PC-9 (cell line): ENCODE data around the gene FRMD8. TPM values are rescaled to one million over a fixed set of nuclear protein-coding genes. Genes with fewer than 3 reads are reported as not detected.

Experiments used
- BruUV-seq: library from RNA; stranded (reverse); fragments of 400-500 nt; replicated peaks from 2 replicates; lab custom pipeline; 2021; lab: Mats Ljungman, UMichigan
- CTCF ChIA-PET: fragments of 300-600 bp; sonication (Branson Sonifier 250); formaldehyde crosslinking; loops from one replicate; lab custom pipeline; 2022; ENCODE audit warnings: antibody characterized with exemption; lab: Charles Lee
- POLR2A ChIA-PET: fragments of 300-600 bp; sonication (Branson Sonifier 250); formaldehyde crosslinking; loops from one replicate; lab custom pipeline; 2022; ENCODE audit warnings: antibody characterized with exemption; ENCODE audit not compliant: unreplicated experiment; lab: Charles Lee
- DNase-seq, 2 experiments: peaks; one replicate each; pipeline versions ENCODE4 v3.0.0 to v3.0.0-alpha.2; 2015 to 2022; ENCODE audit warnings: mixed read lengths in 1 of 2
- H2AFZ ChIP-seq: fragments of 200-600 bp; sonication (generic); 2 replicates; pipeline ENCODE4 v1.8.1; 2017; ENCODE audit warnings: antibody characterized with exemption
- H3F3A ChIP-seq: fragments of 200-600 bp; sonication (generic); 2 replicates; pipeline ENCODE4 v1.8.1; 2017; ENCODE audit warnings: antibody characterized with exemption, mild to moderate bottlenecking, low read depth; ENCODE audit not compliant: insufficient read depth
- H3K27ac ChIP-seq: fragments of 200-600 bp; sonication (generic); 2 replicates; pipeline ENCODE4 v1.6.1; 2016; ENCODE audit warnings: mixed run types
- H3K27me3 ChIP-seq: fragments of 200-600 bp; sonication (generic); 2 replicates; pipeline ENCODE4 v1.6.1; 2016; ENCODE audit warnings: low read depth, mixed run types; ENCODE audit not compliant: insufficient read depth
- H3K36me3 ChIP-seq: fragments of 200-600 bp; sonication (generic); 2 replicates; pipeline ENCODE4 v1.6.1; 2016; ENCODE audit warnings: low read depth, mixed run types
- H3K4me1 ChIP-seq: fragments of 200-600 bp; sonication (generic); replicated peaks from 2 replicates; pipeline ENCODE4 v1.6.1; 2016; ENCODE audit warnings: mixed run types; ENCODE audit not compliant: insufficient read depth
- H3K4me2 ChIP-seq: fragments of 200-600 bp; sonication (generic); 2 replicates; pipeline ENCODE4 v1.6.1; 2017; ENCODE audit warnings: mixed run types
- H3K4me3 ChIP-seq: fragments of 200-600 bp; sonication (generic); 2 replicates; pipeline ENCODE4 v1.6.1; 2016; ENCODE audit warnings: mixed run types
- H3K79me2 ChIP-seq: fragments of 200-600 bp; sonication (generic); 2 replicates; pipeline ENCODE4 v1.6.1; 2017; ENCODE audit warnings: low read depth, mixed run types
- H3K9me2 ChIP-seq: fragments of 200-600 bp; sonication (generic); 2 replicates; pipeline ENCODE4 v1.8.1; 2017; ENCODE audit warnings: mild to moderate bottlenecking; ENCODE audit not compliant: insufficient read depth
- H3K9me3 ChIP-seq: fragments of 200-600 bp; sonication (generic); 2 replicates; pipeline ENCODE4 v1.8.1; 2016; ENCODE audit warnings: low read depth; ENCODE audit not compliant: insufficient read depth
- H4K20me1 ChIP-seq: fragments of 200-600 bp; sonication (generic); 2 replicates; pipeline ENCODE4 v1.8.1; 2017; ENCODE audit not compliant: insufficient read depth
- CTCF ChIP-seq: fragments of 200-600 bp; sonication (generic); conservative IDR thresholded peaks from 2 replicates; pipeline ENCODE4 v1.6.1; 2017; ENCODE audit warnings: mixed run types, antibody characterized with exemption, mild to moderate bottlenecking, moderate library complexity
- EZH2 ChIP-seq: fragments of 200-600 bp; sonication (generic); IDR thresholded peaks from 2 replicates; pipeline ENCODE4 v1.8.0; 2017; ENCODE audit warnings: antibody characterized with exemption, low read depth
- intact Hi-C: fragments of 100-400 bp; cut with micrococcal nuclease; formaldehyde crosslinking; loops from one replicate; pipeline ENCODE4 v1.10.0; 2022; ENCODE audit not compliant: unreplicated experiment
- total RNA-seq: library from RNA; stranded (reverse); gene quantifications from 2 replicates; pipeline ENCODE4 v1.2.3, GENCODE V29; 2021

Gene FRMD8
- total RNA-seq, 1 experiment from 2014 or later, result 32.4 TPM

- Histone ChIP-seq H3K4me1 (no peaks in the 10 kb centered on the region), H2AFZ (no peak overlapping the region), H3K9me2 (no peaks in the 10 kb centered on the region), H3K27ac (no peak overlapping the region), H3K36me3 (peaks cover 20% of the 10 kb centered on the region), H4K20me1 (no peaks in the 10 kb centered on the region), H3K9me3 (no peaks in the 10 kb centered on the region), H3K4me2 (no peak overlapping the region), H3K27me3 (no peaks in the 10 kb centered on the region), H3K4me3 (no peak overlapping the region), H3K79me2 (no peaks in the 10 kb centered on the region), H3F3A (peaks cover 22% of the 10 kb centered on the region; the same call in 1 of the 2 replicates)
- TF ChIP-seq CTCF (no peak), EZH2 (no peak)
- CTCF ChIA-PET, result no interaction called here
- no TSS peak for BruUV-seq
- POLR2A ChIA-PET, result interaction anchor here (0.6 to 0.7 kb wide), 3 partner anchors 41 to 114 kb away, joined by 3 to 12 read pairs (median 8); no protein-coding TSS in a partner anchor
- intact Hi-C loops, result no loop called here
- DNase-seq, result no peak
Observed at GRCh38 chr11:65404638-65405339, 18.4 kb downstream of the FRMD8 start.

- H3K27me3 ChIP-seq, result no peaks in the 10 kb centered on the region
- no peaks in the 10 kb centered on the region for H4K20me1 ChIP-seq
- TF ChIP-seq EZH2, result no peak
- TF ChIP-seq CTCF, result no peak
- no peak overlapping the region for H3K4me3 ChIP-seq
- CTCF ChIA-PET, result no interaction called here
- no peaks in the 10 kb centered on the region for H3K9me3 ChIP-seq
- intact Hi-C loops, result no loop called here
- H3K79me2 ChIP-seq, result no peaks in the 10 kb centered on the region
- peaks cover 18% of the 10 kb centered on the region for H3K36me3 ChIP-seq
- H2AFZ ChIP-seq, result no peak overlapping the region
- no peak overlapping the region for H3K4me2 ChIP-seq
- POLR2A ChIA-PET, result no interaction called here
- no peak for DNase-seq
- BruUV-seq, result no TSS peak
- H3K4me1 ChIP-seq, result peaks cover 4% of the 10 kb centered on the region
- H3K9me2 ChIP-seq, result no peaks in the 10 kb centered on the region
- no peak overlapping the region for H3K27ac ChIP-seq
- H3F3A ChIP-seq, result peaks cover 18% of the 10 kb centered on the region
Observed at GRCh38 chr11:65410936-65411680, 24.7 kb downstream of the FRMD8 start.

- H3K27ac ChIP-seq, result no peak overlapping the region
- H3K4me2 ChIP-seq, result no peak overlapping the region
- CTCF ChIA-PET, result no interaction called here
- H3K36me3 ChIP-seq, result peaks cover 18% of the 10 kb centered on the region
- H3K79me2 ChIP-seq, result peaks cover 2% of the 10 kb centered on the region; the same call in 1 of the 2 replicates
- peaks cover 10% of the 10 kb centered on the region for H3K4me1 ChIP-seq
- POLR2A ChIA-PET, result no interaction called here
- no peak overlapping the region for H2AFZ ChIP-seq
- DNase-seq, result no peak
- no peaks in the 10 kb centered on the region for H3K27me3 ChIP-seq
- intact Hi-C loops, result no loop called here
- no peaks in the 10 kb centered on the region for H3K9me3 ChIP-seq
- BruUV-seq, result no TSS peak
- H3K4me3 ChIP-seq, result no peak overlapping the region
- H3K9me2 ChIP-seq, result no peaks in the 10 kb centered on the region
- peaks cover 18% of the 10 kb centered on the region for H3F3A ChIP-seq
- H4K20me1 ChIP-seq, result no peaks in the 10 kb centered on the region
- no peak for TF ChIP-seq CTCF
- TF ChIP-seq EZH2, result no peak
Observed at GRCh38 chr11:65411681-65412070, 25.2 kb downstream of the FRMD8 start.
